ENCODE data around the gene TBC1D30. TPM values are rescaled to one million over a fixed set of nuclear protein-coding genes. Genes with fewer than 3 reads are reported as not detected.

TBC1D30 gene
- total RNA-seq, 2 experiments from 2014 or later = 0.28 to 0.49 TPM

GRCh38 chr12:64911081-64911480 is 86.6 kb downstream of the TBC1D30 start:
- no peaks in the 10 kb centered on the region for H3K4me1 ChIP-seq (ENCODE audit: insufficient read depth, low read length)
- H3K27me3 ChIP-seq (ENCODE audit: control insufficient read depth in 1 of 2, insufficient read depth in 2 of 2, low read length in 2 of 2) = peaks cover 0 to 7% of the 10 kb centered on the region in 2 experiments
- ATAC-seq (ENCODE audit: poor library complexity) (no peak), DNase-seq (no peak)
- no peak overlapping the region for H3K27ac ChIP-seq (ENCODE audit: low read depth in 1 of 2, low read length in 2 of 2)
- H3K9me3 Mint-ChIP-seq = no peaks in the 10 kb centered on the region
- POLR2A ChIA-PET = no interaction called here
- no peaks in the 10 kb centered on the region for H3K4me1 Mint-ChIP-seq (ENCODE audit: low read depth)
- CTCF ChIA-PET = no interaction called here
- H3K9me3 ChIP-seq (ENCODE audit: control insufficient read depth in 1 of 2, insufficient read depth in 1 of 2, low read length in 2 of 2) = no peaks in the 10 kb centered on the region
- no peak overlapping the region for H3K4me3 ChIP-seq (ENCODE audit: low read length)
- intact Hi-C loops (cut with DNase I, micrococcal nuclease) = no loop called here
- no peaks in the 10 kb centered on the region for H3K36me3 Mint-ChIP-seq (ENCODE audit: low read depth)
- H3K27ac Mint-ChIP-seq = no peak overlapping the region
- H3K4me3 Mint-ChIP-seq = no peak overlapping the region
- peaks cover 26% of the 10 kb centered on the region for H3K27me3 Mint-ChIP-seq
- no peaks in the 10 kb centered on the region for H3K36me3 ChIP-seq (ENCODE audit: insufficient read depth, low read length)
- TF ChIP-seq CTCF (IDR thresholded peaks at IDR 0.05) = no peak

GRCh38 chr12:64911912-64912311 is 87.5 kb downstream of the TBC1D30 start:
- CTCF ChIA-PET = no interaction called here
- H3K4me1 Mint-ChIP-seq (ENCODE audit: low read depth) = no peaks in the 10 kb centered on the region
- H3K9me3 ChIP-seq (ENCODE audit: control insufficient read depth in 1 of 2, insufficient read depth in 1 of 2, low read length in 2 of 2) = no peaks in the 10 kb centered on the region

GRCh38 chr12:64912516-64913255 is 88.2 kb downstream of the TBC1D30 start:
- TF ChIP-seq CTCF (IDR thresholded peaks at IDR 0.05) = no peak
- intact Hi-C loops (cut with DNase I, micrococcal nuclease) = no loop called here
- Mint-ChIP-seq H3K4me1 (ENCODE audit: low read depth) (no peaks in the 10 kb centered on the region), H3K27me3 (peaks cover 30% of the 10 kb centered on the region), H3K27ac (no peak overlapping the region), H3K36me3 (ENCODE audit: low read depth) (no peaks in the 10 kb centered on the region), H3K4me3 (no peak overlapping the region), H3K9me3 (no peaks in the 10 kb centered on the region)
- no peak for DNase-seq
- Histone ChIP-seq H3K4me3 (ENCODE audit: low read length) (no peak overlapping the region), H3K36me3 (ENCODE audit: insufficient read depth, low read length) (no peaks in the 10 kb centered on the region), H3K9me3 (ENCODE audit: control insufficient read depth in 1 of 2, insufficient read depth in 1 of 2, low read length in 2 of 2) (no peaks in the 10 kb centered on the region), H3K27ac (ENCODE audit: low read depth in 1 of 2, low read length in 2 of 2) (no peak overlapping the region), H3K27me3 (ENCODE audit: control insufficient read depth in 1 of 2, insufficient read depth in 2 of 2, low read length in 2 of 2) (peaks cover 0 to 7% of the 10 kb centered on the region in 2 experiments), H3K4me1 (ENCODE audit: insufficient read depth, low read length) (no peaks in the 10 kb centered on the region)
- POLR2A ChIA-PET = no interaction called here
- no peak for ATAC-seq (ENCODE audit: poor library complexity)
- CTCF ChIA-PET = no interaction called here

More at GRCh38 chr12:64911912-64912311, 87.5 kb downstream of the TBC1D30 start:
- no peak overlapping the region for H3K4me3 ChIP-seq (ENCODE audit: low read length)
- no peak overlapping the region for H3K27ac Mint-ChIP-seq
- no peak overlapping the region for H3K4me3 Mint-ChIP-seq
- no peak for TF ChIP-seq CTCF (IDR thresholded peaks at IDR 0.05)
- intact Hi-C loops (cut with DNase I, micrococcal nuclease) = no loop called here
- no peaks in the 10 kb centered on the region for H3K4me1 ChIP-seq (ENCODE audit: insufficient read depth, low read length)
- DNase-seq = no peak
- H3K27ac ChIP-seq (ENCODE audit: low read depth in 1 of 2, low read length in 2 of 2) = no peak overlapping the region
- H3K36me3 ChIP-seq (ENCODE audit: insufficient read depth, low read length) = no peaks in the 10 kb centered on the region
- peaks cover 26% of the 10 kb centered on the region for H3K27me3 Mint-ChIP-seq
- H3K27me3 ChIP-seq (ENCODE audit: control insufficient read depth in 1 of 2, insufficient read depth in 2 of 2, low read length in 2 of 2) = peaks cover 0 to 7% of the 10 kb centered on the region in 2 experiments
- POLR2A ChIA-PET = no interaction called here
- H3K9me3 Mint-ChIP-seq = no peaks in the 10 kb centered on the region
- ATAC-seq (ENCODE audit: poor library complexity) = no peak
- H3K36me3 Mint-ChIP-seq (ENCODE audit: low read depth) = no peaks in the 10 kb centered on the region

All from CD4-positive, alpha-beta T cell (primary cell).